NK-92 treated with Interleukin-12 subunit alpha and Interleukin-12 subunit beta, amount 100 ng/mL, for 24 hours (cell line): ENCODE results near the gene KRTCAP3.

Source experiments
- DNase-seq: peaks from one replicate; lab custom pipeline; 2025; lab: John Stamatoyannopoulos, UW

Gene KRTCAP3

GRCh38 chr2:27441226-27441926 is 805 bp upstream of the KRTCAP3 start:
- no peak for DNase-seq

- no peak for DNase-seq
Measured at GRCh38 chr2:27442920-27443282, 720 bp downstream of the KRTCAP3 start.

- DNase-seq = no peak
Measured at GRCh38 chr2:27445155-27445554, 3.0 kb downstream of the KRTCAP3 start.

GRCh38 chr2:27445615-27446014 is 3.4 kb downstream of the KRTCAP3 start:
- DNase-seq = no peak

GRCh38 chr2:27446057-27446456 is 3.9 kb downstream of the KRTCAP3 start:
- DNase-seq = no peak

GRCh38 chr2:27448381-27448780 is 6.2 kb downstream of the KRTCAP3 start:
- DNase-seq = no peak

- no peak for DNase-seq
Measured at GRCh38 chr2:27451095-27451494, 8.9 kb downstream of the KRTCAP3 start.

- DNase-seq = no peak
Measured at GRCh38 chr2:27453968-27454367, 11.8 kb downstream of the KRTCAP3 start.

- no peak for DNase-seq
Measured at GRCh38 chr2:27461118-27461517, 18.9 kb downstream of the KRTCAP3 start.

- no peak for DNase-seq
Measured at GRCh38 chr2:27464443-27464842, 22.3 kb downstream of the KRTCAP3 start.

- no peak for DNase-seq
Measured at GRCh38 chr2:27471961-27472360, 29.8 kb downstream of the KRTCAP3 start.

GRCh38 chr2:27485496-27485895 is 43.3 kb downstream of the KRTCAP3 start:
- no peak for DNase-seq

- no peak for DNase-seq
Measured at GRCh38 chr2:27489118-27489497, 46.9 kb downstream of the KRTCAP3 start.

- peak; percentile 72 for DNase-seq
Measured at GRCh38 chr2:27489498-27490397, 47.6 kb downstream of the KRTCAP3 start, which contains the start of gene IFT172. TSS of gene IFT172 (minus strand) at chr2:27489743. CDS start at chr2:27489653, 90 bp downstream.

- DNase-seq = no peak
Measured at GRCh38 chr2:27492557-27492956, 50.4 kb downstream of the KRTCAP3 start.

- no peak for DNase-seq
Measured at GRCh38 chr2:27493948-27494283, 51.7 kb downstream of the KRTCAP3 start.
